GM12865 (cell line): Measurements from ENCODE around the gene ENO2.
A peak's percentile ranks its signal among the peaks of the same experiment; 100 is the strongest.

Experiments
- DNase-seq: peaks from one replicate; pipeline ENCODE4 v3.0.0; 2010; ENCODE audit warnings: low read depth
- H3K4me3 ChIP-seq: 2 replicates; pipeline ENCODE4 v1.5.1; 2011; ENCODE audit warnings: mild to moderate bottlenecking, low read depth, low read length, control low read depth
- CTCF ChIP-seq: IDR thresholded peaks from 2 replicates; pipeline ENCODE4 v1.5.1; 2011; ENCODE audit warnings: low read length, control low read depth, low read depth, inconsistent platforms; ENCODE audit not compliant: insufficient read depth; ENCODE audit errors: missing control alignments

Gene ENO2

GRCh38 chr12:6941267-6941666 is 26.9 kb downstream of the ENO2 start:
- TF ChIP-seq CTCF: no peak
- no peak for DNase-seq
- no peak overlapping the region for H3K4me3 ChIP-seq

GRCh38 chr12:6941782-6942181 is 27.4 kb downstream of the ENO2 start:
- DNase-seq: no peak

GRCh38 chr12:6942331-6942665 is 27.9 kb downstream of the ENO2 start:
- DNase-seq: no peak
- H3K4me3 ChIP-seq: no peak overlapping the region
- no peak for TF ChIP-seq CTCF

More at GRCh38 chr12:6941782-6942181, 27.4 kb downstream of the ENO2 start:
- no peak for TF ChIP-seq CTCF
- H3K4me3 ChIP-seq: no peak overlapping the region

GRCh38 chr12:6943389-6943721 is 29.0 kb downstream of the ENO2 start:
- DNase-seq: peak; percentile 96

GRCh38 chr12:6943722-6944380 is 29.5 kb downstream of the ENO2 start, which contains the start of the genes C12orf57 and RNU7-1:
Gene C12orf57, plus strand, starts transcription at chr12:6944022. Its CDS starts 100 bp downstream, at chr12:6944122.
Gene RNU7-1, plus strand, starts transcription at chr12:6943816.
- DNase-seq: peak; percentile 97
- peak within 1 kb of the TSS; percentile 72 for H3K4me3 ChIP-seq
- no peak for TF ChIP-seq CTCF

More at GRCh38 chr12:6943389-6943721, 29.0 kb downstream of the ENO2 start:
- TF ChIP-seq CTCF: no peak
- peak overlapping the region; percentile 39 for H3K4me3 ChIP-seq

GRCh38 chr12:6944381-6945186 is 30.2 kb downstream of the ENO2 start:
- TF ChIP-seq CTCF: peak; percentile 86
- H3K4me3 ChIP-seq: peak overlapping the region; percentile 72

GRCh38 chr12:6945613-6946012 is 31.2 kb downstream of the ENO2 start:
- peak overlapping the region; percentile 72 for H3K4me3 ChIP-seq
- TF ChIP-seq CTCF: no peak
- DNase-seq: no peak

More at GRCh38 chr12:6944381-6945186, 30.2 kb downstream of the ENO2 start:
- DNase-seq: peak; percentile 97
